PC-3 (cell line): ENCODE data around the gene LUM. TPM values are rescaled to one million over a fixed set of nuclear protein-coding genes. Genes with fewer than 3 reads are reported as not detected.
A peak's percentile ranks its signal among the peaks of the same experiment; 100 is the strongest.
"Not testable (repeated sequence)": the region's sequence is repeated elsewhere in the genome, so short reads cannot be mapped to it uniquely, and the experiment has no call there.

ENCODE experiments used
- ATAC-seq: fragments of 200-7000 bp; cut with Tn5 transposase; 2 replicates; pipeline ENCODE4 v1.9.1; 2020; ENCODE audit warnings: mild to moderate bottlenecking, moderate library complexity
- BruUV-seq: library from RNA; stranded (reverse); fragments of 400-500 nt; replicated peaks from 2 replicates; lab custom pipeline; 2021; lab: Mats Ljungman, UMichigan
- CTCF ChIA-PET: fragments of 300-600 bp; sonication (Branson Sonifier 250); formaldehyde crosslinking; loops from one replicate; lab custom pipeline; 2022; ENCODE audit warnings: antibody characterized with exemption; lab: Charles Lee
- POLR2A ChIA-PET: fragments of 300-600 bp; sonication (Branson Sonifier 250); formaldehyde crosslinking; loops from one replicate; lab custom pipeline; 2022; ENCODE audit warnings: antibody characterized with exemption; ENCODE audit not compliant: unreplicated experiment; lab: Charles Lee
- DNase-seq: peaks from one replicate; pipeline ENCODE4 v3.0.0-alpha.2; 2015
- H2AFZ ChIP-seq: fragments of 300-600 bp; sonication (generic); 2 replicates; pipeline ENCODE4 v1.6.0; 2016; ENCODE audit warnings: antibody characterized with exemption, low read length
- H3F3A ChIP-seq: fragments of 300-600 bp; sonication (generic); one replicate; pipeline ENCODE4 v1.6.0; 2017; ENCODE audit warnings: antibody characterized with exemption, low read length, control low read depth, mild to moderate bottlenecking; ENCODE audit not compliant: unreplicated experiment
- H3K27ac ChIP-seq: fragments of 300-600 bp; sonication (generic); 2 replicates; pipeline ENCODE4 v1.5.1; 2016; ENCODE audit warnings: mild to moderate bottlenecking, low read length
- H3K27me3 ChIP-seq: fragments of 300-600 bp; sonication (generic); 2 replicates; pipeline ENCODE4 v1.6.1; 2016; ENCODE audit warnings: low read length, mixed read lengths
- H3K36me3 ChIP-seq: fragments of 300-600 bp; sonication (generic); 2 replicates; pipeline ENCODE4 v1.6.1; 2016; ENCODE audit warnings: low read depth, mixed run types, low read length, mixed read lengths
- H3K4me1 ChIP-seq: fragments of 300-600 bp; sonication (generic); 2 replicates; pipeline ENCODE4 v1.5.1; 2016; ENCODE audit warnings: low read length; ENCODE audit not compliant: insufficient read depth
- H3K4me2 ChIP-seq: fragments of 300-600 bp; sonication (generic); 2 replicates; pipeline ENCODE4 v1.6.0; 2016; ENCODE audit warnings: low read length
- H3K4me3 ChIP-seq: fragments of 300-600 bp; sonication (generic); 2 replicates; pipeline ENCODE4 v1.5.1; 2016; ENCODE audit warnings: mild to moderate bottlenecking, low read length, mixed read lengths
- H3K79me2 ChIP-seq: fragments of 300-600 bp; sonication (generic); 2 replicates; pipeline ENCODE4 v1.6.1; 2017; ENCODE audit warnings: low read length, mixed read lengths
- H3K9ac ChIP-seq: fragments of 300-600 bp; sonication (generic); 2 replicates; pipeline ENCODE4 v1.6.0; 2016; ENCODE audit warnings: mild to moderate bottlenecking, low read length
- H3K9me2 ChIP-seq: fragments of 300-600 bp; sonication (generic); replicated peaks from 2 replicates; pipeline ENCODE4 v1.6.1; 2016; ENCODE audit warnings: mixed run types, low read length, mixed read lengths
- H3K9me3 ChIP-seq: fragments of 300-600 bp; sonication (generic); 2 replicates; pipeline ENCODE4 v1.6.1; 2016; ENCODE audit warnings: low read length, mixed read lengths
- H4K20me1 ChIP-seq: fragments of 300-600 bp; sonication (generic); 2 replicates; pipeline ENCODE4 v1.6.1; 2016; ENCODE audit warnings: low read length, mixed read lengths
- EZH2 ChIP-seq: fragments of 300-600 bp; sonication (generic); IDR thresholded peaks from one replicate; pipeline ENCODE4 v1.6.1; 2017; ENCODE audit warnings: antibody characterized with exemption, mild to moderate bottlenecking, low read length; ENCODE audit not compliant: unreplicated experiment
- EZH2phosphoT487 ChIP-seq: fragments of 300-600 bp; sonication (generic); IDR thresholded peaks from 2 replicates; pipeline ENCODE4 v1.6.1; 2018; ENCODE audit warnings: mild to moderate bottlenecking, antibody characterized with exemption, low read length, borderline replicate concordance
- intact Hi-C: fragments of 100-400 bp; cut with micrococcal nuclease; formaldehyde crosslinking; loops from 2 replicates; pipeline ENCODE4 v1.9.0; 2023
- total RNA-seq: library from RNA; depleted of rRNA; stranded (reverse); fragments of >200 nt; gene quantifications from 2 replicates; pipeline ENCODE4 v1.2.3, GENCODE V29; 2014
- TF ChIP-seq, protein P1 (sequence below): fragments of 300-600 bp; sonication (generic); conservative IDR thresholded peaks from 2 replicates; pipeline ENCODE4 v1.5.1; 2017; ENCODE audit warnings: antibody characterized with exemption, low read depth, mild to moderate bottlenecking, low read length

LUM gene
- total RNA-seq, 1 experiment from 2014 or later = 0.15 TPM

DNA sequence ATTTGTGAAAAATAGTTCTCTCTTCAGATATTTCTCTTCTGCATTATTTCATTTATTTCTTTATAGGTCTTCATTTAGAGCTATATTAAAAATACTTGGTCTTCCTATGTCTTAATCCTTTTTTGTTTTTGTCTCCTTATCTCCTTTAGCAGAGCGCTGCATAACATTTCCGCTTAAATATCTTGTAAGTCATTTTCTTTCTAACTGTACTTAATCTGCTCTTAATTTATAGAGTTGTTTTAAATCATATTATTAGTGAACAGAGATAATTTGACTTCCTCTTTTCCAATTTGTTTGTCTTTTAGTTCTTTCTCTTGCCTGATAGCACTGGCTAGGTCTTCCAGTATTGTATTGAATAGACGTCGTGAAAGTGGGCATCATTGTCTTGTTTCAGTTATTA lies 18.0 kb downstream of the LUM start:
- peak overlapping the region; percentile 44 for H3K4me2 ChIP-seq
- peak overlapping the region; percentile 28; the same call in 1 of the 2 replicates for H2AFZ ChIP-seq
- no peaks in the 10 kb centered on the region for H3K36me3 ChIP-seq

DNA sequence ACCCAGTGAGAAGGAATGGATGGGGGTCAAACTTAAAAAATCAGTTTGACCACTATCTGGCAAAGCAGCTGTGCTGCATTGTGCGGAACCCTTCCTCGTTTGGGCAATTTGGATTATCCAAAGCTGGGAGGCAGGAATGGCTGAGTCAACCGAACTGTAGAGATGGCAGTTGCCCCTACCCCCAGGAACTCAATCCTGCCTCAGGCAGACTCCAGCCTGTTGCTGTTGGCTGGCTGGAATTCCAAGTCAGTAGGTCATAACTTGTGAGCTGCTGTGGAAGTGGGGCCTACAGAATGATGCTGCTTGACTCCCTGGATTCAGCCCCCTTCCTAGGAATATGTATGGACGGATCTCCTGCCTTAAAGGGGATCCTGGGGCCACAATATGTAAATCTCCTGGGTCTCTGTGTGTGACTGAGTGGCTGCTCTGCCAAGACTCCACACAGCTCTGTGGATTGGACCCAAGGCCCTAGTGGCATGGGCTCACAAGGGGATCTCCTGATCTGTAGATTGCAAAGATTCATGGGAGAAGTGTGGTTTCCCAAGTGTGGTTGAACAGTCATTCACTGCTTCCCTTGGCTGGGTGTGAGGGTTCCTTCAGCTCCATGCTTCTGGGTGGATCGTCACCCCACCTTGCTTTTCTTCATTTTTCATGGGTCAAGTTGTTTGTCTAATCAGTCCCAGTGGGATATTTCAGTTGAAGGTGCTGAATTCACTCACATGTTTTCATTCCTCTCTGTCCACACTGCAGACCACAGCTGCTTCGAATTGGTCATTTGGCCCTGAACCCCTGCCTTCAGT lies 19.2 kb downstream of the LUM start:
- Histone ChIP-seq H3K36me3 (no peaks in the 10 kb centered on the region), H4K20me1 (no peaks in the 10 kb centered on the region), H3K9ac (no peak overlapping the region), H3F3A (no peaks in the 10 kb centered on the region), H2AFZ (no peak overlapping the region), H3K9me3 (0 out of 2 replicates have a peak, but pooled peaks cover 7% of the 10 kb centered on the region), H3K27me3 (no peaks in the 10 kb centered on the region), H3K4me2 (no peak overlapping the region), H3K79me2 (no peaks in the 10 kb centered on the region), H3K4me3 (no peak overlapping the region), H3K9me2 (no peaks in the 10 kb centered on the region), H3K27ac (no peak overlapping the region), H3K4me1 (peaks cover 12% of the 10 kb centered on the region)
- CTCF ChIA-PET = no interaction called here
- DNase-seq (no peak), ATAC-seq (no peak)
- POLR2A ChIA-PET = no interaction called here
- TF ChIP-seq, protein P1, sequence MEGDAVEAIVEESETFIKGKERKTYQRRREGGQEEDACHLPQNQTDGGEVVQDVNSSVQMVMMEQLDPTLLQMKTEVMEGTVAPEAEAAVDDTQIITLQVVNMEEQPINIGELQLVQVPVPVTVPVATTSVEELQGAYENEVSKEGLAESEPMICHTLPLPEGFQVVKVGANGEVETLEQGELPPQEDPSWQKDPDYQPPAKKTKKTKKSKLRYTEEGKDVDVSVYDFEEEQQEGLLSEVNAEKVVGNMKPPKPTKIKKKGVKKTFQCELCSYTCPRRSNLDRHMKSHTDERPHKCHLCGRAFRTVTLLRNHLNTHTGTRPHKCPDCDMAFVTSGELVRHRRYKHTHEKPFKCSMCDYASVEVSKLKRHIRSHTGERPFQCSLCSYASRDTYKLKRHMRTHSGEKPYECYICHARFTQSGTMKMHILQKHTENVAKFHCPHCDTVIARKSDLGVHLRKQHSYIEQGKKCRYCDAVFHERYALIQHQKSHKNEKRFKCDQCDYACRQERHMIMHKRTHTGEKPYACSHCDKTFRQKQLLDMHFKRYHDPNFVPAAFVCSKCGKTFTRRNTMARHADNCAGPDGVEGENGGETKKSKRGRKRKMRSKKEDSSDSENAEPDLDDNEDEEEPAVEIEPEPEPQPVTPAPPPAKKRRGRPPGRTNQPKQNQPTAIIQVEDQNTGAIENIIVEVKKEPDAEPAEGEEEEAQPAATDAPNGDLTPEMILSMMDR = no peak
- TF ChIP-seq EZH2phosphoT487 (no peak), EZH2 (no peak)
- intact Hi-C loops = no loop called here
- no TSS peak for BruUV-seq

More for the DNA sequence above, 18.0 kb downstream of the LUM start:
- Histone ChIP-seq H3F3A (no peaks in the 10 kb centered on the region), H3K27ac (no peak overlapping the region), H3K9ac (no peak overlapping the region), H3K9me2 (no peaks in the 10 kb centered on the region), H3K4me1 (peaks cover 17% of the 10 kb centered on the region), H3K27me3 (no peaks in the 10 kb centered on the region), H4K20me1 (no peaks in the 10 kb centered on the region), H3K79me2 (no peaks in the 10 kb centered on the region), H3K9me3 (0 out of 2 replicates have a peak, but pooled peaks cover 7% of the 10 kb centered on the region), H3K4me3 (no peak overlapping the region)
- ATAC-seq = no peak
- ChIA-PET CTCF (no interaction called here), POLR2A (no interaction called here)
- intact Hi-C loops = no loop called here
- DNase-seq = no peak
- TF ChIP-seq EZH2phosphoT487 = no peak
- TF ChIP-seq, protein P1 = no peak
- no peak for TF ChIP-seq EZH2
- no TSS peak for BruUV-seq

DNA sequence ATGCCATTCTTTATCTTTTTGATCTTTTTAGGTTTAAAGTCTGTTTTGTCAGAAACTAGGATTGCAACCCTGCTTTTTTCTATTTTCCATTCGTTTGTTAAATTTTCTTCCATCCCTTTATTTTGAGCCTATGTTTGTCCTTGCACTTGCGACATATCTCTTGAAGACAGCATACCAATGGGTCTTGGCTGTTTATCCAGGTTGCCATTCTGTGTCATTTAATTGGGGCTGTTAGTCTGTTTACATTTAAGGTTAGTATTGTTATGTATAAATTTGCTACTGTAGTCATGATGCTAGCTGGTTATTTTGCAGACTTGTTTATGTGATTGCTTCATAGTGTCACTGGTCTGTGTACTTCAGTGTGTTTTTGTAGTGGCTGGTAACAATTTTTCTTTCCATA lies 21.3 kb downstream of the LUM start:
- H3K4me2 ChIP-seq, H3K36me3 ChIP-seq, H3K9ac ChIP-seq, H2AFZ ChIP-seq, H3K9me2 ChIP-seq, BruUV-seq, H3F3A ChIP-seq, H3K27ac ChIP-seq, H3K27me3 ChIP-seq, H4K20me1 ChIP-seq, intact Hi-C loops, H3K9me3 ChIP-seq, POLR2A ChIA-PET, H3K4me3 ChIP-seq, DNase-seq, ATAC-seq, H3K79me2 ChIP-seq, CTCF ChIA-PET: not testable (repeated sequence)
- peaks cover 12% of the 10 kb centered on the region for H3K4me1 ChIP-seq
